ENCODE results near the gene SH2D3A.

SH2D3A gene

DNA sequence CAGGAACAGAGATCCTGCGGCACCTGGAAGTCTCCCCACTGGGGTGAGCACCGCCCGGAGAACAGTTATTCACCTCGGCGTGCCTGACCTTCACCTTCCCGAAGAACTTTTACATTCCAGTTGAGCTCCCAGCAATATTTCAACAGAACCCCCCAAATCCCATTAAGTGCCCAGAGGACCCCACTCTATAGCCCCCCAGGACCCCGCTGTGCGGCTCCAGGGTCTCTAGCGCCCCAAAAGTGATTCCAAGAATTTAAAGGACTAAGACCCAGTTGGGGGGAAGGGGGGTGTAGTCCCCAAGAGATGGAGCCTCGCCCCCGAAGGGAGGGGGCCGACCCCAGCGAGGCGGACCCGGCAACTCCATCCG lies 30.3 kb downstream of the SH2D3A start:
- no peak for DNase-seq

DNA sequence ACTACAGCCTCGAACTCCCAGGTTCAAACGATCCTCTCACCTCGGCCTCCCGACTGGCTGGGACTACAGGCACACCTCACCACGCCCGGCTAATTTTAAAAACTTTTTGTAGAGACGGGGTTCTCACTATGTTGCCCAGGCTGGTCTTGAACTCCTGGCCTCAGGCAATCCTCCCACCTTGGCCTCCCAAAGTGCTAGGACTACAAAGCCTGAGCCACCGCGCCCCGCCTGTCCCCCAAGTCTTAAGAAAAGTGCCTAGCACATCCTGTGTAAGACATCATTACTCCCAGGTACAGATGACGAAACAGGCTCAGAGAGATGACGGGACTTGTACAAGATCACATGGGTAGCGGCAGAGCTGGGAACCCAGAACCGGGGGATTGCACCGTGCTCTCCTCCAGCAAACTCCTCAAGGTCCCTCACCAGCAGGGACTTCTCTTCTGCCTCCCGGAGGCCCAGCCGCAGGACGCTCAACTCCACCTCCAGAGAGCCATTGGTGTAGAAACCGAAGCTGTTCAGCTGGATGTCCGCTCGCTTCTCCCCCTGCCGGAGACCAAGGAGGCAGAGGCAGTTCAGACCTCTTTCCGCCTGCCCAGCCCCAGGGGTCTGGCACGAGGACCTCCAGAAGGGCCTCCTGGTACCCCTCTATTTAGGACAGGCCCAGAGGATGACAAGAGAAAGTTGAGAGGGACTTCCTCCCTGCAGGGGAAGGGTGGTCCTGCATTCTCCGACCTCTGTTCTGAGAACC lies 30.9 kb downstream of the SH2D3A start:
- peak; percentile 85 for DNase-seq

DNA sequence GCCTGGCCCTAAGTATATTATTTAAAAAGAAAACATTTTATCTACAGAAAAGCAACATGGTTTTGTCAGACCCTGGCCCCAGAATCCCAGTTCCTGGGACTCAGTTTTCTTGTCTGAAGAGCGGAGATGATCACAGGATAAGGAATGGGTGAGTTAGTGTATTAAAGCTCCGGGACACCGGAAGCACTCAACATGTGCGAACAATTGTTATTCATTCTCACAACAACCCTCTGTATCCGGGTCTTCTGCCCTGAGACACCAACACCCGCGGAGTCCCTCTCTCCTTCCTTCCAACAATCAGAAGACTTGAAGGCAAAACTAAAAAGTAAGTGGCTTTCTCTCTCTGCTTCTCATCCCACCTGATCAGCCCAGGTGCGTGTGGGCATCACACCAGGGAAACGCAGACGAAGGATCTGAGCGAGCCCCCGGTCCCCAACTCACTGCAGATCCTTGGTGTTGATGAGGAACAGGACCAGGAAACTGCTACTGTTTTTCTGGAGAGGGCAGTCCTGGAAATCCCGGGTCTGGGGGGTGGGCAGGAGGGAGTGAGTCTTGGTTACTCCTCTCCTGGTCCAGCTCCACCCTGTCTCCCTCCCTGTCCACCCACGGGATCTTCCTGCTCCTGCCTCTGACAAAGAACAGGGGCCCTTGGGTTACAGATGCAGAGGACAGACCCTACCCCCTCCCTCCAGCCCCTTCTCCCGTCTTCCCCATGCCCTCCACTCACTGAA lies 31.9 kb downstream of the SH2D3A start:
- no peak for DNase-seq

DNA sequence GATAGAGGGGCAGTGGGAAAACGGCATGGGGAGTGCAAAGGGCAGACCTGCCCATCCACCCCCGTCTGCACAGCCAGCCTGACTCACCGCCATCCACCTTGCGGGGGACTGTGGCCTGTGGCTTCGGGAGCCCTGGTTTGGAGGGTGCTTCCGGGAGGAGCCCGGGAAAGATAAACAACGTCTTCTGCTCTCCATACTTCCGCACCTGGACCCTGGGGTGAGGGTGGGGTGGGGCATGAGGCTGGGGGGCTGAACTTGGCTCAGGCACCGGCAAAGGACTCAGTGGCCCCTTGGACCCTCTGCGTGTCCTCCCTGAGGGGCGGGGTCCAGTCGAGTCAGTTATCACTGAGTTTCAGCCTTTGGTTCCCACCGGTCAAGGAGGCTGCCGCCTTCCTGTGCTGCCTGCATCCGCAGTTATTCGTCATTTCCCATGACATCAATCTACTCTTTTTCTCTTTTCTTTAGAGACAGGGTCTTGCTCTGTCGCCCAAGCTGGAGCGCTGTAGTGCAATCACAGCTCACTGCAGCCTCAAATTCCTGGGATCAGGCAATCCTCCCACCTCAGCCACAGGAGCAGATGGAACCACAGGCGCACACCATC lies 33.0 kb downstream of the SH2D3A start:
- DNase-seq: no peak

DNA sequence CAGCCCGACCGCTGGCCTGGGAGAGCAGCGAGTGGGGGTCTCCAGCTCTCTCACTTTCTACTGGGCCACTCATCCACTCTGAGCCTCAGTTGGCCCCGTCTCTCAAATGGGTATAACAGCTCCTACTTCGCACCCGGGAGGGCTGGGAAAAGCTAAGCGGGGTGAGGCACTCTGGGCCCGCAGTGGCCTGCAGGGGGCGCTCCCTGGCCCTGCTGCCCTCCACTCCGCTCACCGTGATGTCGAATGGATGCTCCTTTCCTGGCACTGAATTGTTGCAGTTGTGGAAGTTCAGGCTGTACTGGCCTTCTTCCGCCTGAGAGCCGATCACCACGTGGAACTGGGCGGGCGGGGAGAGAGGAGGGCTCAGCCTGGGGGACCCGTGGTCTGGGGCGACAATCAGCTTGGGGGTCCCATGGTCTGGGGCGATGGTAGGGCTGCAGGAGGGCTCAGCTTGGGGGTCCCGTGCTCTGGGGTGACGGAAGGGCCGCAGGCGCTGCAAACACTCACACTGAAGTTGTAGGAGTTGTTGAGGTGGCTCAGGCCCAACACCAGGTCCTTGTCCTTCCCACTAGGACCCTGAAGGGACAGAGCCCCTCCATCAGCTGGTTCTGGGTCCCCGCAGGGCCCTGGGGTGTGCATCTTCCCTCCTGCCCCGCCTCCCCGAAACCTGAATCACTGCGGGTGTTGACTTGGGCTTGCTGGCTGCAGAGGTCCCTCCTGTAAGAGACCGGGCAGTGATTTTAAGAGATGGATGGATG lies 33.7 kb downstream of the SH2D3A start:
- peak; percentile 13 for DNase-seq

DNA sequence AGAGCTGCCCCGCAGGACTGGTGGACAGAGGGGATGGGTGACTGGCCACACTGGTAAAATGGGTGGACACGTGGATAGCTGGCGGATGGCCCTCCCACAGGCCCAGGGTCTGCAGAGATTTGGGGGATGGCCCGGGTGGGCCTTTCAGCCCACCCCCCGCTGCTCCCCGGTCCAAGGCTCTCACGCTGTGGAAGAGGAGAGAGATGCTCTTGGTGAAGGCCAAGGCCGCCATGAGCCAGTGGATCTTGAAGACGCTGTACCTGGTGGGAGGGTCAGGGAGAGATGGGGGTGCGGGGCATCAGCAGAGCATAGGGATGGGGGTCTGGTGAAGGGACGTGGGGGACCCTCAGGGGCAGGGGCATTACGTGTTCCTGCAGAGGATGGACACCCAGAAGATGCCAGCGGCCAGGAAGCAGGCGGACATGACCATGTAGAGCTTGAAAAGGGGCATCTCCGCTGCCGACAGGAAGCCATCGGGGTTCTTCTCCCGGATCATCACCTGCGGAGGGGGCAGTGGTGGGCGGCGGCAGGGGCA lies 34.4 kb downstream of the SH2D3A start:
- DNase-seq: no peak

DNA sequence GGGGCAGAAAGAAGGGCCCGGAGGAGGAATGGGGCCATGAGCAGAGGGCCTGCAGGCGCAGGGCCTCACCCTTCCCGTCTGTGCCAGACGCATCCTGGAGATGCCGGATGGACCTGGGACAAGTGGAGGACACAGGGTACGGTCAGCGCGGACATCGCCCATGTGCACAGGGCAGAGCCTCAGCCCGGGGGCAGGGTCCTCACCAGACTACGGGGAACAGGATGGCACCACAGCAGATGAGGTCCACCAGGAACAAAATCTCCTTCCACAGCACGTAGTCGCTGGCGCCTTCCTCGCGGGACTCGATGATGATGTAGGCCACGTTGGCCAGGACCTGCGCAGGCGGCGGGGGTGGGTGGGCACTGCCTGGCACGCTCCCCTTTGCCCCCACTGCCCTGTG lies 35.4 kb downstream of the SH2D3A start:
- no peak for DNase-seq

DNA sequence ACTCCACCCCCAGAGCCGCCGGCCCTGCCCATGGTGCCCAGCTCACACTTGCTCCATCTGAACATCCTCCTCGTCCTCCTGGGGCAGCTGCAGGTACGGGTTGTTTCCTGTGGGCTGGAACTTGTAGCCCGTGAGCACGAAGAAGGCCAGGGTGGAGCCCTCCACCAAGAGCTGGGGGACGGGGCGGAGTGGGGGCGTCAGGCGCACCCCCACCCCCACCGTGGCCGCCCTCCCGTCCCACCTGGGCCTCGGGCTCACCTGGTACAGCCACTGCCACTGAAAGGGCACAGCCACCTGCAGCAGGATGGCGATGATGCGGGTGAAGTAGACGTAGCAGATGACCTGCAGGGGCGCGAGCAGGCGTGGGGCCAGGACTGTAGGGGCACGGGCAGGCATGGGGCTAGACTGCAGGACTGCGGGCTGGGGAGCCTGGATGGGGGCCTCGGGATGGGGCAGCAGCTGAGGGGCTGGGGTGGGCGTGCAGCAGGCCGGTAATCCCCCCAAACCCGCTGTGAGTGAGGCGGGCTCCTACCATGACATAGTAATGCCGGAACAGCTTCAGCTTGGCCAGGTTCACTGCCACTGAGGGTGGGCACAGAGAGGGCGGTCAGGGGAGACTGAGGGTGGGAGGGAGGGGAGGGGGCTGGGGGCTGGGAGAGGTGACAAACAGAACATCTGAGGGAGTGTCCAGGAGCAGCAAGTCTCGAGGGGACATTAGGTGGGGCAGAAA lies 36.1 kb downstream of the SH2D3A start:
- no peak for DNase-seq

DNA sequence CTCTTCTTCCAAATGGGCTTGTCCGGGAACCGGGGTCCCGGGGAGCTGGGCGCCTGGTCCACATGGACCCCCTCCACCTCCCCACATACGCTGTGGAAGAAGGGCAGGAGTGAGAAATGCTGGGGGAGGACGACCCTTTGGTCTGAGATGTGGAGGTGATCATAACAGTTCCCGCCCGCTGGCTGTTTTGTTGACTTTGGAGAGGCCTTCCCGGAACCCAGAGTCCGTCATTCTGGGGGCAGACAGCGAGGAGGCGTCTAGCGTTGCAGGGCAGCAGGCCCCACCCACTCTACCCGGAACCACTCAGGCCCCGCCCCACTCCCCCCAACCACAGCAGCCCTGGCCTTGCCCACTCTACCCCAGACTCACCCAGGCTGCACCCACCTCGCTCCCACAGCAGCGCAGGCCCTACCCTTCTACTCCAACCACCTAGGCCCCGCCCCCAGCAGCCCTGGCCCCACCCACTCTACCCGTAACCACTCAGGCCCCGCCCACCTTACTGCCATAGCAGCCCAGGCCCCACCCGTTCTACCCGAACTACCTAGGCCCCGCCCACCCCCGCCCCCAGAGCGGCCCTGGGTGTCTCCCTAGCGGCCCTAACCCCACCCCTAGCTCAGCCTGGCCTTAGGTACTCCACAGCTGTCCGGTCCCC lies 37.0 kb downstream of the SH2D3A start:
- peak; percentile 36 for DNase-seq

DNA sequence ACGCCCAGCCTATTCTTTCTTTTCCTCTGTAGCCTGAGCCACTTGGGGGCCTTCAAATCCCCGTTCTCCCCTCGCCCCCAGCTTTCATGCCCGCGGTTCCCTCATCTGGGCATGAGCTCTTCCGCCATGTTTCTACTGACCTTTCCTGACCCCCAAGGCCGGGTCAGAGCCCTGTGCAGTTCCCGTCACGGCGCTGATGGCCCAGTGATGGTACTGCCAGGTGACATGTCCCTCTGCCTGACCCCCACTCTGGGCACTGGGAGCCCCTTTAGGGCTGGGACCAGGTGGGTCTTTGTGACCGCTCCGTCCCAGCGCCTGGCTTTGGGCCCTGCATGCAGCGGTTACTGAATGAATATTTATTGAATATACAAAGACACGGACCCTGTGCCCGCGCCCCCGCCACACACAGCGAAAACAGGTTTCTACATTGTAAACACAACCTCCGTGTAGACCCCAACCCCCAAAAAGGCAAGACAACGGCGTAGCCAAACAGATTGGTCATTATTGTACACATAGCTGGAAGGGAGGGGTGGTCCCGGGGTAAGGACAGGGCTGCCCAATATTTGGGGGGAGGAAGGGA lies 37.6 kb downstream of the SH2D3A start:
- DNase-seq: no peak

DNA sequence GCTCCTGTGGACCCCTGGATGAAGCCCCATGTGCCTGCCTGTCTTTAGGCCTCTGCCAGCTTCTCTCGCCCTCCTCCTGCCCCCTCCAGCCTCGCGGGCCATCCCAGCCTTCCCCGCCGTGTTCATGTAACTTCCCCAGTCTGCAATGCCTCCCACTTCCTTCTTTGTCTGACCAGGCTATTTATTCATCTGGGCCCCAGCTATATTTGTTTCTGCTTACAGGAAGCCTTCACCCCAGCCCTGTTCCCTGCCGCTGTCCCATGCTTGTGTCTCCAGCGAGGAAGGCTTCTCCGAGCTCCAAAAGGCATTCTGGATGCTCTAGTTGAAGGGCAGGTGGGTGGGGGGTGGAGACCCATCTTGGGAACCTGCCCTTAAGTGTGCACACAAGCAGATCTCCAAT lies 38.9 kb downstream of the SH2D3A start:
- peak; percentile 9 for DNase-seq

DNA sequence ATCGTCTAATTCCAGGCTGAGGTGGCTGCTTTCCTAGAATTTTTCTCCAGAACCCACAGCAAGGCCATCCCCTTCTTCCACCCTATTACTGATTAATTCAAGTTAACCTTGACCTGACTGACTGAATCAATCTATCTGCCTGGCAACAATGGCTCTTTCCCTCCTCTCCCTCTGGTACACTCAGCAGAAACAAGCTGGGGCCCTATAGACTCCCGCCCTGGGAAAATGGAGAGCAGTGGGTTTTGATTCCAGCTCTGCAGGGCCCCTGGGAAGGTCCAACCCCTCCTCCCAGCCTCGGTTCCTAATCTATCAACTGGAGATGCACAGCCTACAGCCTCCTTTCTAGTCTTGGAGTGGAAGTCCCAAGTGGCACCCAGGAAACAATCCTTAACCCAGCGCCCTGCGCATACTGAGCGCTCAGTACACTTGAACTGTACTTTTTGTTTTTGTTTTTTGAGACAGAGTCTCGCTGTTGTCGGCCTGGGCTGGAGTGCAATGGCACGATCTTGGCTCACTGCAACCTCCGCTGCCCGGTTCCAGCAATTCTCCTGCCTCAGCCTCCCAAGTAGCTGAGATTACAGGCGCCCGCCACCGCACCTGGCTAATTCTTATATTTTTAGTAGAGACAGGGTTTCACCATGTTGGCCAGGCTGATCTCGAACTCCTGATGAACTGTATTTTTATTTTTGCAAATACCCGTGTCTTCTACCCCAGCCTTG lies 41.6 kb downstream of the SH2D3A start:
- DNase-seq: no peak

DNA sequence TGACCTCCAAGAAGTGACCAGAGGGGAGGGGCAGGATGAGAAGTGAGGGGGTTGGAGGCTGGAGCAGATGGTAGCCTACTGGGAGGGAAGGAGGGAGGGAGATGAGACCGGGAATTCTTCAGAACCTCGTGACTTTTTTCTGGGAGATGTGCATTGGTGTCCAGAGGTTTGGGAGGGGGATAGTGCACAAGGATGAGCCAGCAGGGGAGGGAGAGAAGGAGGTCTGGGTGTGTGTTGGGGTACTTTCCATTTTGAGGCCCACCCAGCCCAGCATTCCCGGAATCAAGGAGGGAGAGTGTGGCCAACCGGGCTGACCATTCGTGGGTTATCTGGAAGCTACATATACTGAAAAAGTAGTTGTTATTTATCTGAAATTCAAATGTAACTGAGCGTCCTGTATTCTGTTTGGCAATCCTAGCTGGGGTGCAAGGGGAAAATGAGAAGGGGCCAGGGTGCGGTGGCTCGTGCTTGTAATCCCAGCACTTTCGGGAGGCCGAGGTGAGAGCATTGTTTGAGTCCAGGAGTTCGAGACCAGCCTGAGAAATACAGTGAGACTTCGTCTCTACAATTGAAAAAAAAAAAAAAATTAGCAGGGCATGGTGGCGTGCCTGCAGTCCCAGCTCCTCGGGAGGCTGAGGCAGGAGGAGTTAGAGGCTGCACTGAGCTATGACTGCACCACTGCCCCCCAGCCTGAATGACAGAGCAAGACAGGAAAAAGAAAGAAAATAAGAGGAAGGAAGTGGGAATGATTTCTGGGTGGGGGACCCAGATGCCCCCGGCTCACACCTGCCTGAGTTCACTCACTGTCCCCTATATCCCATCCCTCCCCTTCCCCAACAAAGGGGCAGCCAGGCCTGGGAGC lies 42.4 kb downstream of the SH2D3A start:
- DNase-seq: no peak

DNA sequence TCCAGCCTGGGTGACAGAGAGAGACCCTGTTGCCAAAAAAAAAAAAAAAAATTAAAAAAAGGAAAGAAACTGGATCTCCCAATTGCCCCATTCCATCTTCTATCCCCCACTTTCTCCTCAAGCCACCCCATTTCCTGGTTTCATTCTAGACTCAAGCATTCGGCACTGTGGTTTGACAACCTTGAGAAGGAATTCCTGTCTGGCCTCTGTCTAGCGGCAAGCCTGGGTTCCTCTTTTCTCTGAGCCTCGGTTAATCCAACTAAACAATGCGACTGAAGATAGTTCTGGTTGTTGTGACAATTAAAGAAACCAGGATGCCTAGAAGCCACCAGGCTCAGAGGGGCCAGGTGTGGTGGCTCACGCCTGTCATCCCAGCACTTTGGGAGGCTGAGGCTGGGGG lies 43.5 kb downstream of the SH2D3A start:
- no peak for DNase-seq

DNA sequence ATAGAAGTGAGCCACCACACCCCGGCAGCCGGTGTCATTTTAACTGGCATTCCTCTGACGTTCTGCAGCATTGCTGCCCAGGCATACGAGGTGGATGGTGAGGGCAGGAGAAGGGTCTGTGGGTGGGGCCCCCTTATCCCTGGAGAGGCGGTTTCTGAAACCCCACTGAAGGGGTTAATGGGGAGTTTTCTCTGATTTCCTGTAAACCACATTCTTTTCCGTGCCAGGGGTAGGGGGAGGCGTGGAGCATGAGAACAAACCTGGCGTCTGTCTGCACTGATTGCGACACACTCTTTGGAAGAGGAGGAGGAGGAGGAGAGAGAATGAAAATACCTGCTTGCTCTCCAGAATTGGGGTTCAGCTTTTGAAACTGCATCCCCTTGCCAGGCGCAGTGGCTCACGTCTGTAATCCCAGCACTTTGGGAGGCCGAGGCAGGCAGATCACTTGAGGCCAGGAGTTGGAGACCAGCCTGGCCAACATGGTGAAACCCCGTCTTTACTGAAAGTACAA lies 44.1 kb downstream of the SH2D3A start:
- DNase-seq: no peak

DNA sequence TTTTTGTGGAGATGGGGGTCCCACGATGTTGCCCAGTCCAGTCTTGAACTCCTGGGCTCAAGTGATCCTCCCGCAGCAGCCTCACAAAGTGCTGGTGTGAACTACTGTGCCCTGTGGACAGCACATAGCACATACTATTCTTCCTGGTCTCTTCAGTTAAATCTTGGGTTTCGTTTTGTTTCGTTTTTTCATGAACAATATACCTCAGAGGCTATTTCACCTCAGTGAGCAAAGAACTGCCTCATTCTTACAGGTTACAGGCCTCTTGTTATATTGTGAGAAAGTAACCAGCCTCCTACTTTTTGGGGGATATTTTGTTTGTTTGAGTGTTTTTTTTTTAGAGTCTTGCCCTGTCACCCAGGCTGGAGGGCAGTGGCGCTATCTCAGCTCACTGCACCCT lies 45.5 kb downstream of the SH2D3A start:
- DNase-seq: no peak

DNA sequence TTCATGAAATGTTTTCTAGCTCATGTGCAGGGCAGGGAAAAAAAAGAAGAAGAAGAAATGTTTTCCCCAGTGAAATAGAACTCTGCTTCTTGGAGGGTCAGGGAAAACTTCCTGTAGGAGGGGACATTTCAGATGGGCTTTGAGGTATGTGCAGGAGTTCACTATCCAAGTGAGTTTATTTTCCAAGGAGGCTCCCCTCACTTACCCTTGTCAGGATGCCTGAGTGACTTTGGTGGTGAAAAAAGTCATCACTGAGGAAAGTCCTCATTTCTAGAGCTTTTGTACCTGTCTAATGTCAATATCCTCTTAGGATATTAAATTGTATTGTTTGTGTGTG lies 46.1 kb downstream of the SH2D3A start:
- DNase-seq: no peak

DNA sequence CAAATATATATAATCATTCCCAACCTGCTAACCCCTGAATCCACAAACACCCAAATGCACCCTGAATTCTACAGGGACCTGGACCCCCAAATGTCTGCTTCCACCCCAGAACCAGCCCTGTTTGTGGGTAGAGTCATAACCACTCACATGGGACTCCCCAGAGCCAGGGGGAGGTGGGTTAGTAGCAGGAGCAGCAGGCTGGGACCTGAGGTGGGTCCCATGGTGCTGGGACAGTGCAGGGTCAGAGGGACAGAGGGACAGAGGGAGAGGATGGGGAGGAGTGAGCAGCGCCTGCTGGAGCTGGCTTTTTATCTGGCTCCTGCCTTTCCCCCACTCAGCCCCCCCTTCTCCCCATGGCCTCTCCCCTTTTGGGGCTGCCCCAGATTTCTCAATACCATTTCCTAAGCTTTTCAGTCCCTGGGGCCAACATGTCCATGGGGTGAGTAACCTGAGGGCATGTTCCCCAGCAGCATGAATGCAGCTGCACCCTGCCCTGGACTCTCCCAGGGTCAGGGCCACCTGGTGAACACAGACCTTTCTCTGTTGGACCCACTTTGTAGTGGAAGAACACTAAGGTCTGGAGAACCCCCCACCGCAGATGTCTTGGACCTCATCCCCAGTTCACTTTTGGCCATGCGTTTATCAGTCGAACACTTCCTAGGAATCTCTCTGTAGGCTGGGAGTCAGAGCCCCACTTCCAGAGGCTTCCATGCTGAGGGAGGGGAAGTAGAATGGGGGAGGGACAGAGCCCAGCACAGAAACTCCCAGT lies 46.7 kb downstream of the SH2D3A start, which contains the start of gene C3:
Gene C3 (minus strand): TSS at position 282 of the 769 bp plus-strand sequence. CDS start 61 bp downstream, at position 221.
- DNase-seq: peak; percentile 10

DNA sequence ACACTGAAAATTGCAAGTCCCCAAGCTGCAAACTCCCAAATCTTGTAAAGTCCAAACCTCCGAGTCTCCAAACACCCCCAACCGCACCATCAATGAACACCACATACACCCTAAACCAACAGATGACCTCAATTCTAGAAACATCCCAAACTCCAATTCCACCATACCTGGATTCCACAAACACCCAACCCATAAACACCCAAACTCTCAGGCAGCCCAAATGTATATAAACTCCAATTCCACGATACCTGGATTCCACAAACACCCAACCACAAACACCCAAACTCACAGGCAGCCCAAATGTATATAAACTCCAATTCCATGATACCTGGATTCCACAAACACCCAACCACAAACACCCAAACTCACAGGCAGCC lies 47.3 kb downstream of the SH2D3A start:
- DNase-seq: no peak

All from CD4-positive, alpha-beta T cell treated with Interleukin-21 for 1 hour (primary cell).